HG03432 (cell line): Measurements from ENCODE around the gene KCNT1.

Experiments used
- ATAC-seq: cut with Tn5 transposase; IDR thresholded peaks from one replicate; pipeline ENCODE4 v1.9.1; 2021; ENCODE audit warnings: mild to moderate bottlenecking, moderate library complexity; ENCODE audit not compliant: unreplicated experiment

KCNT1 gene

DNA sequence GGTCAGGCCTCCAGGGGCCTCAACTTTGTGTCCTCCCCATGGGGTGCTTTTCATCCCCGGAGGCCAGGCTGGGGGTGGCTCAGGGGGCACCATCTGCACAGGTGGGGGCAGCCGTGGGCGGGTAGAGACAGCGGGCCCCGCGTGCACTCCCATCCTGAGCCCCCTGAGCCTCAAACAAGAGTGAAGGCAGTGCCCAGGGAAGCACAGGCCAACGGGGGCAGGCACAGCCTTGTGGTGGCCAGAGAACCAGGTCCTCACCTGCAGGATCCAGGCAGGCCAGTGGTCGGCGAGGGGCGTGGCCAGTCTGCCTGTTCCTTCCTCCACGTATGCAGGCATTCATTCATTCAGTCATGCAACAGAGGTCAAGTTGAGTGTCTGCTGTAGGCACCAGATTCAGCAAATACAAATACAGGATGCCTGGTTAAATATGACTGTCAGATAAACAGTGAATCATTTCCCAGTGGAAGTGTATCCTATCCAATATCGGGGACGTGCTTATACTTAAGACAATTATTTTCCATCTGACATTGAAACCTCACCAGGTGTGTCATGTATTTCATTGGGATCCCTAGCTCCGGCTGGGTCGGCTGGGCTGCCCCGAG lies 22.3 kb downstream of the KCNT1 start:
- ATAC-seq: no peak

DNA sequence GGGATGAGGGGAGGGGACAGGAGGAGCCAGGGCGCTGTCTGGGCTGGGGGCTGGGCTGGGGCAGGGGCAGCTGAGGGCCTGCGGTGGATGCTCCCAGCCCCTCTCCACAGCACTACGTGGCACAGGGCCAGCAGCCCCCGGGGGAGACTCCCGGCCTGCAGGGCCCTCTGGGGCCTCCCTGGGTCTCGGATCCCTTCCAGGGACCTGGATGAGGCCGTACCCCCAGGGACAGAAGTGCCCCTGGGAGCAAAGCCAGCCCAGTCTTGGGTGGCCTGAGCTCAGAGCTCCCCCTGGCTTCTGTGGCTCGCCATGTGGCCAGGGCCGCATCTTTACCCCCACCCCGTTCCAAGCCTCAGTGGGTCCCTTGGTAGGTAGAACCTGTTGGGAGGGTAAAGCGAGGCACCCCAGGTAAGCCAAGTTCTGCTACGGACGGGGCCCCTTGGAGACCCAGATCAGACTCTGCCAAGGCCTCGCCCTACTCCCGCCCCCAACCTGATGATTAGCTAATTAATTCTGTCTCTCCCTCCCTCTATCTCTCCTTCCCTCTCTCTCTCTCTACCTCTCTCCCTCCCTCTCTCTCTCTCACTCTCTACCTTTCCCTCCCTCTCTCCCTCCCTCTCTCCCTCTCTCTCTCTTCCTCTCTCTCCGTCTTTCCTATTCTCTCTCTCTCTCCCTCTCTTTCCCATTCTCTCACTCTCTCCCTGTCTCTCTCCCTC lies 24.3 kb downstream of the KCNT1 start:
- ATAC-seq: no peak

DNA sequence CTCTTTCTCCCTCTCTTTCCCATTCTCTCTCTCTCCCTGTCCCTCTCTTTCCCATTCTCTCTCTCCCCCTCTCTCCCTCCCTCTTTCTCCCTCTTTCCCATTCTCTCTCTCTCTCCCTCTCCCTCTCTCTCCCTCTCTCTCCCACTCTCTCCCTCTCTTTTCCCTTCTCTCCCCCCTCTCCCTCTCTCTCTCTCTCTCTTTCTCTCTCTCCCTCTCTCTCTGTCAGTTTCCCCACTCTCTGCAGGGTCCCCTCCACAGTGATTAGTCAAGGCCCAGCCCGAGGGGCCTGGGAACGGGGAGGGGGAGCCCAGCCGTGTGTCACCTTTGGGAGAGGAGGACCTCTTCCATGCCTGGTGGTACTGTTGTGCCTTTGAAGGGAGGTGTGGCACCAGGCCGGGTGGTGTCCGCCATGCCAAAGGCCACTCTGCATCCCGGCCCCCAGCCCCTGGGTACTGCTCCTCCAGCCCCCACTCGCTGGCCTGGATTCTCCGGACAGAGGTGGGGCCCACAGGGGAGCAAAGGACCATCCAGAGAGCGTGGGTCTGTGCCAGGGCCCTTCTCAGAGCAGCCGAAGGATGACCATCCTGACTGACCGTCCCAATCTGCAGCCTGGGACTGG lies 25.4 kb downstream of the KCNT1 start:
- no peak for ATAC-seq

DNA sequence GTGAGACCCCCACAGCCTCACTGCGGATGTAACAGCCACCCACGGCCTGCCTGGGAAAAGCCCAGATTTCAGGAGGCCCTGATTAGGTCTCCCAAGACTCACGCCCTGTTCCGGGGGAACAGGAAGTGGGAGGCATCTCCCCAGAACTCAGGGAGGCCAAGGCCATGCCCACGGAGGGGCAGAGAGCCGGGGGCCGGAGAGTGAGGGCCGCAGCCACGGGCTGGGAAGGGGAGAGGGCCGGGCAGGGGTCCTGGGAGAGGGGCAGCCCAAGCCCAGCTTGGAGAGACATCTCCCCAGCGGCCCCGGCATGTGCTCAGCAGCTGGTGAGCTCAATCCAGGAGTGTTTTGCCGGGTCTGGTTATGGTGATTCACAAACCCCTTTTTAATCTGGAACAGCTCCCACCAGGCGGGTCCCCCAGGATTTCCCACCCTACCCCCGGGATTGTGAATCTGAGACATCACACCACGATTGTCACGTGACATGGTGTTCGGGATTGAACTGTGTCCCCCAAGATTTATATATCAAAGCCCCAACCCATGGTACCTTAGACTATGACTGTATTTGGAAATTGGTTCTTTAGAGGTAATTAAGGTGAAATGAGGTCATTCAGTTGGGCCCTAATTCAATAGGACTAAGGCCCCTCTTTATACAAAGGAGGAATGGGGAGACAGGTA lies 26.6 kb downstream of the KCNT1 start:
- no peak for ATAC-seq

DNA sequence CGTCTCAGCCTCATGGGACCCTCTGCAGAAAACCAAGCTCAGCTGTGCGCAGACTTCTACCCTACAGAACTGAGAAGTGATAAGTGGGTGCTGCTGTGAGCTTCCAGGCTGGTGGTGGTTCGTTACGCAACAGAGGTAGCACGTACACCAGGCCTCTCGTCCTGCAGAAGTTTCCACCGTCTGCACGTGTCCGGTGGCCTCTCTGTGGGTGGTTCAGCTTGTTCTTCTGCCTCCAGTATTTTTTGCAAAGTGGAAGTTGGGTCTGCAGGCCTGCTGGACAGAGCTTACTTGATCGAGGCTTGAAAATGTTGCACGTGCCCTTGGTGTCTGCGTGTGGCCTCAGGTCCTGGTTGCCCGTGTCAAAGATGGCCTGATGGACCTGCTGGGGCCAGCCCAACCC lies 27.5 kb downstream of the KCNT1 start:
- ATAC-seq: no peak

DNA sequence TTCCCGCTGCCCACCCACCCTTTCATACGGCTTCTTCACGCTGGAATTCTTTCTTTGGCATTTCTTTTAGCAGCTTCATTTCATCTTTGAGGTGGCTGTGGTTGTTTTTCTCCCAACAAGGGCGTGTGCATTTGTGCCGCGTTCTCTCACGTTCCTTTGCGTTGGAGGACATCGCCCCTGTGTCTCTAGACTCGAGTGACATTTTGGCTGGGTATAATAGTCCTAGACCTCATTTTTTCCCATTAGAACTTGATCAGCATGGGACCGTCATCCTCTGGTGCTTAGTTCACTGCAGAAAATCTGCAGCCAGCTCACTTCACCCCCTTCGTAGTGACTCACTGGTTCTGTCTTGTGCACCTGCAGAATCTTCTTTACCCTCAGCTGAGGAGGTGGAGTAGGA lies 29.5 kb downstream of the KCNT1 start:
- ATAC-seq: no peak

DNA sequence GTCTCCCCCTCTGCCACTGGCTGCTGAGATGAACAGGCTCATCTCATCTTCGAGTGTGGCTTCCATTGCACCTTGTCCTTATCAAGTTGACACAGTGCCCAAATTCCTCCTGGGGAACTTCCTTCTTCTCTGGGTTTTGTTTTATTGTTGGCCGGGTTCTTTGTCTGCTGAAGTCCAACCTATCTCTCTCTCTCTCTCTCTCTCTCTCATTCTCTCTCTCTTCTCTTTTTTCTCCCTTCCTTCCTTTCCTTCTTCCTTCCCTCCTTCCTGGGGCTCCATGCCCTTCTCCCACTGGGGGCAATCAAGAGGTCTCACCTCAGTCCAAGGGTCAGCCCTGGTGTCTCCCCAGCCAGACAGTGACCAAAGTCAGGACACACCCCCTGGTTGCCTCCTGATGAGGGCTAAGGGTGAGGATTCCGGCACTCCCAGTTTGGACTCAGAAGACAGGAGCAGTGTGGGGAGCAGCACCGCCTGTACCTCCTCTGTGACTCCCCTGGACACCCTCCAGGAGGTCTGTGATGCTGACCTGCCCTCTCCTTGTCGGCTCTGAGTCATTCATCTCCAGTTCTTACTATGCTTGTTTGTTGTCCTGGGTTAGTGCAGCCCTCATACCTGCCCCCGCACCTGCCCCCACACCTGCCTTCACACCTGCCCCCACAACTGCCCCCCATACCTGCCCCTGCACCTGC lies 30.7 kb downstream of the KCNT1 start:
- no peak for ATAC-seq

DNA sequence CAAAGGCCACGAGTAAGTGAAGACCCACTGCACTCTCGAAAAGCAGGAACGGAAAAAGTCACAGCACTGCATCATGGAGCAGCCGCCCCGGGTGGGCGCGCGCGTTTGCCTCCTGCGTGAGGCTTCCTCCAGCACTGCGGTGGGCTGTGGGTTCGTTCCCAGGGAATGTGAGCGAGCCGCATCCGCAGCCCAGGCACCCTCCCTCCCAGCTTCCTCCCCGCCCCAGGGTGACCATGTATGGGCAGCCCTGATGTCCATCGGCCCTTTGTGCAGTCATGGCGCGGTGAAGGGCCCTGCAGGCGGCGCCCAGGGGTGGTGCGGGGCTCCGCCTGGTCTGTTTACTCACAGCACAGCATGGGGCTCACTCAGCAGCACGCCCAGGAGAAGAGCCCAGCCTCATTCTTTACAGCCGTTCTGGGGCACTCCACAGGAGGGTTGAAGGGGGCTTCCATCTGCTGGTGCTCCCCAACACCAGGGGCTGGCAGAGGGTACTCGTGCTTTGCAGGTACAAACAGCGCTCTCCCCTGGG lies 32.7 kb downstream of the KCNT1 start:
- no peak for ATAC-seq

DNA sequence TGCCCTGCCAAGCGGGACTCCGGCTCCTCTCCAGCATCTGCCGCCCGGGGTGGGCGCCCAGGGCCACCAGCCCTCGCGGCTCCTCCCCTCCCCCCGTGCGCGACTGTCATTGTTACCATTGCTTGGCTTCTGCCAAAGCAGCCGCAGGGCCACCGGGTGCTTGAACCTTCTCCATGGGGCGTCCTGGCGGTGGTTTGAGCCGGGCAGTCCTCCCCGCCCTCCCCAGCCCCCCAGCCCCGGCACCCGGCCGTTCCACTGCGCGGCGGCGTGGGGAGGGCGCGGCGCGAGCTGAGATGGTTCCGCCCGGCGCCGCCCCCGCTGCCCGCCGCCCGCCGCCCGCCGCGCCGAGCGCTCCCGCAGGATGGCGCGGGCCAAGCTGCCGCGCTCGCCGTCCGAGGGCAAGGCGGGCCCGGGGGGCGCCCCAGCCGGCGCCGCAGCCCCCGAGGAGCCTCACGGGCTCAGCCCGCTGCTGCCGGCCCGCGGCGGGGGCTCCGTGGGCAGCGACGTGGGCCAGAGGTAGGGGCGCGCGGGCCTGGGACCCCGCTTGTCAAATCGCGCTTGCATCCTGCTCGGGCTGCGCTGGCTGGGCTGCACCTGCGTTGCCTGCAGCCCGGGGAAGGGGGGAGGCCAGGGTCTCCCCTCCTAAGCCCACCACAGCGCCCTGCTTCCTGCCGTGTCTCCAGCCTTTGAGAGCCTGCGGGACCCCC lies 34.4 kb downstream of the KCNT1 start:
- no peak for ATAC-seq

DNA sequence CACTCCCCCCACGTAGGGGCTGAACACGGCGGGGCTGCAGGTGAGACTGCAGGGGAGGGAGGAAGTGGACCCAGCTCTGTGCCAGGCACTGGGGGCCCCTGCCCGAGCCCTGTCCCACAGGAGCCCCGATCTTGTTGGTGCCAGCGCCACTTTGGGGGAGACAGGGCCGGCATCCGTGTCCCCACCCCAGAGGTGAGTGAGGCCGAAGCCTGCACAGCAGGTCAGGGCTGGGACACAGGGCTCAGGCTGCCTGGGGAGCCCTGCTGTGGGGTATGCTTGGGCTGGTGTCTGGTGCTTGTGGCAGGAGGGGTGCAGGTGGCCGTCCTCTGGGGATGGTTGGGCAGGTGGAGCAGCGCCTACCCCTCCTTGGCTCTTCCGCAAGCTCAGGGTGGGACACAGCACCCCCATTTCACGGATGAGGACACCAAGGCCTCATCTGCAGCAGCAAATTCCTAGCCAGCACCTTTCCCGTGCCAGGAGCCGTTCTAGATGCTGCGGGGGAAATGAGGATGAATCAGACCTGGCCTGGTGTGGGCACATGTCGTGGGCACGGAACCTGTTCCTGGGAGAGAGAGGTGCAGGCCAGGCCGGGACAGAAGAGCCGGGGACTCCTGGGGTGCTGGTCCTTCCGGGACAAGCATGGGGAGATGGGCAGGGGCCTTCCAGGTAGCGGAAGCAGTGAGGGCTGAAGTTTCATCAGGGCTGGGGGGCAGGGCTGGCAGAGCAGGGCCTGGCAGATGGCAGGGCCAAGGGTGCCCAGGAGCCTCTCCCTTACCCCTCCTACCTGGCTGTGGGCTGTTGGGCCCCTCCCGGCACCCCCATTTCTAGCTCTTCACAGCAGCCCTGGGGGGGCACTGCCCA lies 35.2 kb downstream of the KCNT1 start:
- no peak for ATAC-seq

DNA sequence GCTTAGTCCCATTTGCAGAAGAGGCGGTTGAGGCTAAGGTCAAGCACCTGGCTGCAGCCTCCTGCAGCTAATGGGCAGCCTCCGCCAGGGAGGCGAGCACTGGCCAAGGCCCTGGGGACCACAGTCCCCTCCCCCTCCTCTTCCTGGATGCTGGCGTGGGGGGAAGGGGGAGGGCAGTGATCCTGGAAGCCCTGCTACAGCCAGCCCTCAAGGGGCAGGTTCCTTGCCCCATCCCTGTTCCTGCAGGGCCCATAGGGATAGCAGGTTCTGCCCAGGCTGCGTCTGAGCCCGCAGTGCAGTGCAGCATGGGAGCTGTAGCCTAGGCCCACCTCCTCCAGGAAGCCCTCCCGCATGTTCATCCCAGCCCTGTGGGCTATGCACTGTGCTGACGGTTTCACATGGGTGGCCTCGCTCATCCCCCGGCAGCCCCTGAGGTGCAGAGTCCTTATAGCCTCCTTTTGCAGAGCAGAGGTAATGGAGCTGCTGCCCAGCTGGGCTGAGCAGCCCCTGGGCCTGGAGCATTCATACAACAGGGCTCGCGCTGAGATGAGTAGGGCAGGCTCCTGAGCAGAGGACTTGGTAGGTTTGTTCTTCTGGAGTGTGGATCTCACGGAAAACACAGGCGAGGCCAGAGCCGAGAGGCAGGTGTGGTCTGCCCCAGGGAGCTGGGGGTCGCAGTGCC lies 36.0 kb downstream of the KCNT1 start:
- ATAC-seq: no peak

DNA sequence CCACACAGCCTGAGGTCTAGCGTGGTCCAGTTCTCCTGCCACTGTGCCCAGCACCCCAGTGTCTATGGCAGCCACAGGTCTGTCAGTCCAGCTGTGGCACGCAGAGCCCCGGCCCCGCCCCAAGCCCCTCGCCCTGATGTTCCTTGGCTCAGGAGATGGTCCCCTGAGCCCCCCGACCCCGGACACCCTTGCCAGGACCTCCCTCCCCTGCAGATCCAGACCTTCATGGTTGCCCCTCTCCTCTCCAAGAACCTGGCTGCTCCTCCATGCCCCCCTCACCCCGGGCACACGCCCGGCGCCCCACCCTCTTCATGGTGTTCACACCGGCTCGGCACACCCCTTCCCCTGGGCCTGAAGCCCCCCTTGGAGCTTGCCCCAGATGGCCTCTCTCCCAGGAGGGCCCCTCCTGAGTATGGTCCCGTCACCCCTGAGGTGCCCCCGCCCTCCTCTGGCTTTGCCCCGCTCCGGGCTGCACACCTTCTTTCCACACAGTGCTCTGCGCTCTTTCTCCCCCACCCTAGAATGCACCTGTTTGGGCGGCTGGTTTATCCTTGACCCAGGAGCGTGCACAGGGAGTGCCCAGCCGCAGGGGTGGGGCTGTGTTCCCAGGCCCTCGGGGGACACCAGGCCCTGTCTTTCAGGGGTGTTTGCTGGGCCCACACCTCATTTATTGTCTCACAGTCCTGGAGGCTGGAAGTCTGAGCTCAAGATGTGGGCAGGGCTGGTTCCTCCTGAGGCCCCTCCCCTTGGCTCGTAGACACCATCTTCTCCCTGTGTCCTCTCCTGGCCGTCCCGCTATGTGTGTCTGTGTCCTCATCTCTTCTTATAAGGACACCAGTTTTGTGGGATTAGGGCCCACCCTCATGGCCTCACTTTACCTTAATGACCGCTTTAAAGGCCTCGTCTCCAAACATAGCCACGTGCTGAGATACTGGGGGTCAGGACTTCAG lies 37.6 kb downstream of the KCNT1 start:
- no peak for ATAC-seq

DNA sequence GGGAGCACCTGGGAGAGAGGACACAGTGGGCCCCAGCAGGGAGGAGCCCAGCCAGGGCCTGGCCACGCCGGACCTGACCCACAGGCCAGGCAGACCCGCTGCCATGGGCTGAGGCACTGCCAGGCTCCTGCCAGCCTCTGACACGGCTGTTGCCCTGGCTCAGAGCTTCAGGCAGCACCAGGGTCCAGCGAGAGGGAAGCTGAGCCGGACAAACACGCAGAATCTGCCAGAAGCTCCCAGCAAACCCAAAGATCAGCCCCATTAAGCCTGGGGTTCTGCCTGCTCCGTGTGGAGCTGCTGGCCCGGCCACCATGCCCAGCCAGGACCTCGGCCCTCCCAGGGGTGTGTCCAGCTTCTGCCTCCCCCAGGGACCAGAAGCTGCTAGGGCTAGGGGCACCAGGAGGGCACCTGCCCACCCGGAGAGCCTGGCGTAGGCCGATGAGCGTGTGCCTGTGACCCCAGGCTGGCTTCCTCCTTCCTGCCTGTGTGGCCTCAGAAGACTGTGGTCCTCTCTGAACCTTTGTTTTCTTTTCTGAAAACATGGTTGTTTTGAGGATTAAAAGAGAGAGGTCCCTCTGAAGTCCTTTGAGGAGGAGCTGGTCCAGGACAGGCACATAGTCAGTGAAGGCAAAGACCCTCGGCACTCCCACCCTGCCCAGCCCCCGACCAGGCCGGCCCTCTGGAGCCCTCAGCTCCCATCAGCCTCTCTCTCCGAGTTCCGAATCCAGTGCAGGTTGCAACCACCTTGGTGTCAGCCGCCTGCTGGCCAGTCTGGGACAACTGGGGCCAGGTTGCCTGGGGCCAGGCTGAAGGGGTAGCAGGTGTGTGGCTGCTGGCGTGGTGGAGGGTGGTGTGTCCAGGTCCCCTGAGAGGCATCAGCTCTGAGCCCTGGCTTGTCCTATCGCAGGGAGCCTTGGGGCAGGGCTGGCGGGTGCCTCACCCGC lies 39.6 kb downstream of the KCNT1 start:
- ATAC-seq: no peak

DNA sequence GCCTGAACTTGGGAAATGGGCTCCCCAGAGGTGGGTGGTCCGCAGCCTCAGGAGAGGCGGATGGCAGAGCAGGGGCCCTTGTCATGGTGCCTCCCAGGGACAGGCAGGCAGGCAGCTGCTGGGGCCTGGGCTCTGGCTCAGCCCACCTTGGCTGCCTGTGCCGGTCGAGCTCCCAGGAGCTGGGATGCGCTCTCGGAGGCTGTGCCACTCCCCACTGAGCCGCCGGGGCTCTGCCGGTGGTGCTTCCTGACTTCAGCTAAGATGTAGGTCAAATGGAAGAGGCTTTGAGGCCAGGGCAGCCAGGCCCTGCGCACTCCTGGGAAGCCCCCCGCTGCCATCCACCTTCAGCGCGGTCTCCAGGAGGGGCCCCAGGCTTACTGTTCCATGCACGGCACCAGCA lies 41.0 kb downstream of the KCNT1 start:
- ATAC-seq: no peak

DNA sequence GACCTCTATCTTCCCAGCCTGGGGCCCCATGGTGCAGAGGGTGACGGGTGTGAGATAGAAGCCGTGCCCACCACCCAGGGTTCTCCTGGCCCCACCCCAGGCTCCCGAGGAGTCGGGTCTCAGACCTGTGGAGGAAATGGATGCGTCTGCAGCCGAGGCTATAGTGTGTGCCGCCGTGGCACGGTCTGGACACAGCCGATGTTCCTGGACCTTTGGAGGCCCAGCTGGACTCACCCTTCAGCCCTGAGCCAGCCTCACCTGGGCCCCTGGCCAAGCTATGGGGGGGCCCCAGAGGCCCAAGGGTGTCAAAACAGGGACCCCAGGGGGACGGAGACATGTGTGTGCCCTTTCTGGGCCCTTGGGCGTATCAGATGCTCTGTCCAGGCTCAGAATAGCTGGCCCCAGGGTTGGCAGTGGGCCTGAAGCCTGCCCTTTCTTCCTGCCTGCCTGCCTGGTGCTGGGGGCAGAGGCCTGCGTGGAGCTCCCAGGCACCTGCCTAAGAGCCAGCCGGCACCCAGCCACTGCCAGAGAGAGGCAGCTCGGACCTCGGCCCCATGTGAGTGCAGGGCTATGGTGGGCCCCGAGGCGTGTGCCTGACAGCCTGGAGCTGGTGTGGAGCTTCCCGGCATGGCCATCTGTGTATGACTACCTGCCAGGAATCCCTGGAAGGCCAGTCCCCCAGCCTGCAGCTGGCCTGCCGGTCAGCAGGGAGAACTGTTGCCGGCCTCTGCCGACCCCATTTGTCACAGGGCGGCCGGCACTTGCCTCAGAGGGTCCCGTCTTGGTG lies 41.8 kb downstream of the KCNT1 start:
- no peak for ATAC-seq
